Breast epithelium (tissue), 4 donors: Measurements from ENCODE around the gene SPOUT1. TPM values are rescaled to one million over a fixed set of nuclear protein-coding genes. Genes with fewer than 3 reads are reported as not detected.

Experiments used
- DNase-seq, 2 donors: peaks; one replicate each; pipeline ENCODE4 v3.0.0-alpha.2; 2019; ENCODE audit warnings: low spot score in 2 of 2
- H3K27ac ChIP-seq, 2 donors: fragments of 200-600 bp; sonication (generic) in 1 of 2; one replicate each; pipeline ENCODE4 v1.5.1; 2016 to 2019; ENCODE audit warnings: mild to moderate bottlenecking in 1 of 2
- H3K27me3 ChIP-seq, 2 donors: fragments of 200-600 bp; sonication (generic) in 1 of 2; one replicate each; pipeline versions ENCODE4 v1.5.1 to v1.6.0; 2017 to 2019; ENCODE audit warnings: control low read depth in 1 of 2, mild to moderate bottlenecking in 1 of 2
- H3K36me3 ChIP-seq: fragments of 200-600 bp; one replicate; pipeline ENCODE4 v1.5.1; 2019
- H3K4me1 ChIP-seq, 2 donors: fragments of 200-600 bp; sonication (generic); one replicate each; pipeline ENCODE4 v1.5.1; 2016 to 2019; ENCODE audit warnings: control low read depth in 1 of 2
- H3K4me3 ChIP-seq, 3 donors: fragments of 200-600 bp; sonication (generic); 1 replicate in 2 of 3; 2 replicates in 1 of 3; pipeline ENCODE4 v1.5.1; 2016 to 2019; ENCODE audit warnings: mild to moderate bottlenecking in 3 of 3, moderate library complexity in 2 of 3
- H3K9me3 ChIP-seq, 2 donors: fragments of 200-600 bp; sonication (generic) in 1 of 2; one replicate each; pipeline ENCODE4 v1.5.1; 2016 to 2019; ENCODE audit warnings: control low read depth in 1 of 2
- CTCF ChIP-seq, 3 donors: fragments of 450-650 bp; IDR thresholded peaks; one replicate each; pipeline ENCODE4 v1.5.1; 2016 to 2017; ENCODE audit warnings: antibody characterized with exemption in 3 of 3, mild to moderate bottlenecking in 3 of 3, moderate library complexity in 3 of 3
- POLR2A ChIP-seq: fragments of 450-650 bp; IDR thresholded peaks from one replicate; pipeline ENCODE4 v1.6.1; 2016; ENCODE audit warnings: antibody characterized with exemption, mild to moderate bottlenecking, moderate library complexity
- POLR2AphosphoS5 ChIP-seq, 3 donors: sonication (generic); formaldehyde crosslinking; IDR thresholded peaks; one replicate each; pipeline ENCODE4 v1.6.1; 2017; ENCODE audit warnings: antibody characterized with exemption in 3 of 3
- intact Hi-C: fragments of 100-400 bp; cut with DNase I; formaldehyde crosslinking; loops from one replicate; pipeline ENCODE4 v1.15.1; 2023; ENCODE audit warnings: low total_unique reads
- total RNA-seq, 3 donors: library from RNA; depleted of rRNA; stranded (reverse); fragments of >200 nt; gene quantifications; one replicate each; pipeline ENCODE4 v1.1.0, GENCODE V29; 2016

The SPOUT1 gene
- total RNA-seq, 3 donors from 2014 or later = 23.0 to 40.0 (median 31.5) TPM

- DNase-seq = no peak
- no peak for TF ChIP-seq POLR2AphosphoS5 (IDR thresholded peaks at IDR 0.05)
- TF ChIP-seq CTCF (IDR thresholded peaks at IDR 0.05) = no peak
- TF ChIP-seq POLR2A = no peak
- Histone ChIP-seq H3K4me1 (peaks cover 4 to 6% of the 10 kb centered on the region in 2 donors), H3K9me3 (no peaks in the 10 kb centered on the region), H3K27ac (no peak overlapping the region), H3K4me3 (no peak overlapping the region), H3K36me3 (no peaks in the 10 kb centered on the region), H3K27me3 (no peaks in the 10 kb centered on the region)
- intact Hi-C loops = no loop called here
Observed at GRCh38 chr9:128774804-128775203, 54.8 kb downstream of the SPOUT1 start.

- Histone ChIP-seq H3K9me3 (no peaks in the 10 kb centered on the region), H3K4me1 (peaks cover 4 to 6% of the 10 kb centered on the region in 2 donors), H3K27ac (no peak overlapping the region), H3K4me3 (no peak overlapping the region), H3K27me3 (no peaks in the 10 kb centered on the region), H3K36me3 (no peaks in the 10 kb centered on the region)
- intact Hi-C loops = no loop called here
- no peak for DNase-seq
- TF ChIP-seq CTCF (IDR thresholded peaks at IDR 0.05) (no peak), POLR2A (no peak), POLR2AphosphoS5 (IDR thresholded peaks at IDR 0.05) (no peak)
Observed at GRCh38 chr9:128773049-128773448, 56.5 kb downstream of the SPOUT1 start.

GRCh38 chr9:128771745-128772519 lies 57.7 kb downstream of the SPOUT1 start, which contains the start of gene ZER1:
ZER1 (minus strand) TSS chr9:128771927; CDS start chr9:128755565, 16,362 bp downstream.
- Histone ChIP-seq H3K4me1 (peaks cover 4 to 6% of the 10 kb centered on the region in 2 donors), H3K27ac (peak within 1 kb of the TSS; percentile 98), H3K36me3 (no peaks in the 10 kb centered on the region), H3K9me3 (no peaks in the 10 kb centered on the region), H3K27me3 (no peaks in the 10 kb centered on the region), H3K4me3 (peak within 1 kb of the TSS; percentile 77 to 98 (median 89))
- peak; percentile 90 to 94 for DNase-seq
- TF ChIP-seq POLR2AphosphoS5 (IDR thresholded peaks at IDR 0.05) (peak; percentile 62 to 94 (median 89)), POLR2A (peak; percentile 65), CTCF (IDR thresholded peaks at IDR 0.05) (peak in 1 of 3 donors; percentile 9)
- intact Hi-C loops = no loop called here

GRCh38 chr9:128771094-128771721 lies 58.4 kb downstream of the SPOUT1 start:
- Histone ChIP-seq H3K9me3 (no peaks in the 10 kb centered on the region), H3K4me1 (peaks cover 4 to 6% of the 10 kb centered on the region in 2 donors), H3K27me3 (no peaks in the 10 kb centered on the region), H3K36me3 (no peaks in the 10 kb centered on the region), H3K27ac (peak overlapping the region; percentile 98), H3K4me3 (peak overlapping the region; percentile 77 to 98 (median 89))
- TF ChIP-seq POLR2AphosphoS5 (IDR thresholded peaks at IDR 0.05) (no peak), CTCF (IDR thresholded peaks at IDR 0.05) (no peak), POLR2A (no peak)
- intact Hi-C loops = no loop called here
- DNase-seq = peak; percentile 38 to 57
